Adipocyte (in vitro differentiated cells): ENCODE measurements around the gene CDC27.
"Not testable (repeated sequence)": the region's sequence is repeated elsewhere in the genome, so short reads cannot be mapped to it uniquely, and the experiment has no call there.

Experiments used
- DNase-seq: peaks from one replicate; pipeline ENCODE4 v3.0.0-alpha.2; 2015; ENCODE audit warnings: low read depth
- H3K27me3 ChIP-seq: replicated peaks from 2 replicates; pipeline ENCODE4 v1.7.0; 2013; ENCODE audit warnings: mild to moderate bottlenecking, low read length, moderate library complexity; ENCODE audit not compliant: control insufficient read depth, insufficient read depth
- H3K36me3 ChIP-seq: 2 replicates; pipeline ENCODE4 v1.7.0; 2013; ENCODE audit warnings: low read length, mild to moderate bottlenecking, moderate library complexity; ENCODE audit not compliant: control insufficient read depth, insufficient read depth, severe bottlenecking
- H3K4me1 ChIP-seq: 2 replicates; pipeline ENCODE4 v1.7.0; 2013; ENCODE audit warnings: mild to moderate bottlenecking, low read length, moderate library complexity; ENCODE audit not compliant: control insufficient read depth, insufficient read depth
- H3K4me3 ChIP-seq: 2 replicates; pipeline ENCODE4 v1.7.0; 2013; ENCODE audit warnings: mild to moderate bottlenecking, low read length, moderate library complexity
- H3K9ac ChIP-seq: 2 replicates; pipeline ENCODE4 v1.7.0; 2013; ENCODE audit warnings: mild to moderate bottlenecking, low read length, moderate library complexity
- H3K9me3 ChIP-seq: 2 replicates; pipeline ENCODE4 v1.7.0; 2013; ENCODE audit warnings: mild to moderate bottlenecking, low read length, moderate library complexity; ENCODE audit not compliant: control insufficient read depth

Gene CDC27

DNA sequence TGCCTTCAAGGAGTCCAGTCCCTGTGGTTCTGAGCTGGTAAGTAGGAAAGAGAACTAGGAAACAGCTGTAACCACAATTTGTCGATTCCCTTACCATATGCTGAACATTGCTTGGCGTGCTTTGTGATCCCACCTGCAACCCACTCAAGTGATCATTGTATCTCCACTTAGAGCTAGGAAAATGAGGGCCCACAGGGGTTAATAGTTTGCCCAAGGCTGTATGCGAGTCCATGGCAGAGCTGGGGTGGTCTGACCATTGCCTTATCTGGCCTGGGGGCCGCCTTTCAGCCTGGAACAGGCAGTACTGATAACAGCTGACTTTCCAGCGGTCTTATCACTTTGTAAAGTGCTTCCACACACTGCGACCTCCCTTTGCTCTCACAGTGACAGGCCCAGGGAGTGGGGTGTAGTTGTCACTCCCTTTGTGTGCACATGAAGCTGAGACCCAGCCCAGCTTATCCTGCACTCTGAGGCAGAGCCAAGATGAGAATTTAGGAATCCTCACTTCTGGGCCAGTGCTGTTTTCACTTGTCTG lies 29.9 kb upstream of the CDC27 start:
- DNase-seq, result no peak
- Histone ChIP-seq H3K4me3 (no peak overlapping the region), H3K9ac (no peak overlapping the region), H3K4me1 (no peaks in the 10 kb centered on the region), H3K27me3 (peaks cover 10% of the 10 kb centered on the region), H3K9me3 (no peaks in the 10 kb centered on the region), H3K36me3 (no peaks in the 10 kb centered on the region)

DNA sequence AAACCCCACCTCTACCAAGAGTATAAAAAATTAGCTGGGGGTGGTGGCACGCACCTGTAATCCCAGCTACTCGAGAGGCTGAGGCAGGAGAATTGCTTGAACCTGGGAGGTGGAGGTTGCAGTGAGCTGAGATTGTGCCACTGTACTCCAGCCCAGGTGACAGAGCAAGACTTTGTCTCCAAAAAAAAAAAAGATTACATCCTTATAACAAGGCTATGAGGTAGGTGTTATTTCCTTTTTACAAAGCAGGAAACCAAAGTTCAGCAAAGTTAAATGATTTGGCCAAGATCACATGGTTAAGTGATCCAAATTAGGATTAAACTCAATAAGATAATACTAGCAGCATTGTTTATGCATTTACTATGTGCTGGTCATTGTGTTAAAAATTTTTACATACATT lies 28.2 kb upstream of the CDC27 start:
- not testable (repeated sequence) for H3K9me3 ChIP-seq, H3K4me3 ChIP-seq, DNase-seq, H3K4me1 ChIP-seq, H3K9ac ChIP-seq, H3K36me3 ChIP-seq
- peaks cover 10% of the 10 kb centered on the region for H3K27me3 ChIP-seq

DNA sequence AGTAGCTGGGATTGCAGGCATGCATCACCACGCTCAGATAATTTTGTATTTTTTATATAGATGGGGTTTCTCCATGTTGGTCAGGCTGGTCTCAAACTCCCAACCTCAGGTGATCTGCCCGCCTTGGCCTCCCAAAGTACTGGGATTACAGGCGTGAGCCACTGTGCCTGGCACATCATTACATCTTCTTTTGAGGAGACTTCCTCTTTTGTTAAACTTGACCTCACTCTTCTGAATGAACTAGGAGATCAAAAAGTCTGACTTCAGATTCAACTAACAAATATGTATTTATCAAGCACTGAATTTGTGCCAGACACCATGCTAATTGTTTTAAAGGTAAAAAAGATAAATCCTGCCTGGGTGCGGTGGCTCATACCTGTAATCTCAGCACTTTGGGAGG lies 27.7 kb upstream of the CDC27 start:
- not testable (repeated sequence) for H3K36me3 ChIP-seq, H3K4me3 ChIP-seq, DNase-seq, H3K9ac ChIP-seq, H3K4me1 ChIP-seq, H3K9me3 ChIP-seq
- H3K27me3 ChIP-seq, result peaks cover 10% of the 10 kb centered on the region

DNA sequence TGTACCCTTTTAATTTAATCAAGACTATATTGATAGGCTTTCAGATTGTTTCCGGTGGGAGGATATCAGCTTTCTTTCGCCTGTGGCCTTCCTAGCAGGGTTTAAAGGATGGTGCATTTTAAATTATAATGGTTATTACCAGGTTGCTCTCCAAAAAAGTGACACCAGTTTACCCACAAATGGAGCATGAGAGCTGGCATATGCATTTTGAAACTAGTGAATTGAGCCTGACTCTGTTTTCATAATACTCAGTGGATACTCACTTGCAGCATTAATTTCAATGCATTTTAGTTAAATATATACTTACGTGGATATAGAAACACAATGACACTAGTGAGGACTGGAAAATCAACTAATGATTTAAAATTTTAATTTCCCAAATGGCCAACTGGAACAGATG lies 25.8 kb upstream of the CDC27 start:
- no peaks in the 10 kb centered on the region for H3K9me3 ChIP-seq
- no peaks in the 10 kb centered on the region for H3K36me3 ChIP-seq
- no peaks in the 10 kb centered on the region for H3K4me1 ChIP-seq
- H3K27me3 ChIP-seq, result peaks cover under 1% of the 10 kb centered on the region
- H3K4me3 ChIP-seq, result no peak overlapping the region
- DNase-seq, result no peak
- H3K9ac ChIP-seq, result no peak overlapping the region

DNA sequence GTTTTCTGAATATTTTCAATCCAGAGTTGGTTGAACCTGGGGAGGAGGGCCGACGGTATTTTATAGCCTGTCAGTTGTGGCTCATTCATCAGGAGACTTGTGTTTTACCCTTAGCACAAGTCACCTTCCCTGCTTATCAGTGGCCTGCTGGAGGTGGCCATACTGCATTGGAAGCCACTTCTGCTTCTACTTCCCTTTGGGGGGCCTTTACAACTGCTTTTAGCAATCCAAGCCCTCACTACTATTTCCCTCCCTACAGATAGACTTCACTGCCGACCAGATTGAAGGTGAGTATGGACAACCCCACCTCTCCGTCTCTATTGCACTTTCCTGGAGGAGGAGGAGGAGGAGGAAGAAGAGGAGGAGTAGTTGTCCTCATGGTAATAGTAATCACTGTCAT lies 24.4 kb upstream of the CDC27 start:
- H3K9ac ChIP-seq, result no peak overlapping the region
- DNase-seq, result no peak
- no peak overlapping the region for H3K4me3 ChIP-seq
- H3K36me3 ChIP-seq, result no peaks in the 10 kb centered on the region
- no peaks in the 10 kb centered on the region for H3K27me3 ChIP-seq
- H3K4me1 ChIP-seq, result no peaks in the 10 kb centered on the region
- H3K9me3 ChIP-seq, result no peaks in the 10 kb centered on the region

DNA sequence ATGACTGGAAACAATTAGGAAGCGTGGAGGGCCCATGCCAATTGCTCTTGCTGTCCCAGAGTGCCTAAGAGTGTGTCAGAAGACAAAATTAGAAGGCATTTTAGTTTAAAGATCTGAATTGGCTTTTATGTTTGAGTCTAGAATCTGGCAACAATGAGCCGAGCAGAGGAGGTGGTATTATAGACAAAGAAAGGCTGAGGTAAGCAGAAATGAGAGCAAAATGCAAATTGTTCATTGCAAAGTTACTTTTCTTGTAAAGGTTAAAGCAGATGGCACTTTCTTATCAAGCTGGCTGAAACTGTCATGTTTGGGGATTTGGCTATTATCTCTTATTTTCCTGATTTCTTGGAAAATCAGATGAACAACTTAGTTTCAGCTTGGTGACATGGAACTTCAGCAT lies 23.4 kb upstream of the CDC27 start:
- Histone ChIP-seq H3K9me3 (no peaks in the 10 kb centered on the region), H3K9ac (no peak overlapping the region), H3K4me1 (no peaks in the 10 kb centered on the region), H3K27me3 (no peaks in the 10 kb centered on the region), H3K36me3 (no peaks in the 10 kb centered on the region), H3K4me3 (no peak overlapping the region)
- no peak for DNase-seq

DNA sequence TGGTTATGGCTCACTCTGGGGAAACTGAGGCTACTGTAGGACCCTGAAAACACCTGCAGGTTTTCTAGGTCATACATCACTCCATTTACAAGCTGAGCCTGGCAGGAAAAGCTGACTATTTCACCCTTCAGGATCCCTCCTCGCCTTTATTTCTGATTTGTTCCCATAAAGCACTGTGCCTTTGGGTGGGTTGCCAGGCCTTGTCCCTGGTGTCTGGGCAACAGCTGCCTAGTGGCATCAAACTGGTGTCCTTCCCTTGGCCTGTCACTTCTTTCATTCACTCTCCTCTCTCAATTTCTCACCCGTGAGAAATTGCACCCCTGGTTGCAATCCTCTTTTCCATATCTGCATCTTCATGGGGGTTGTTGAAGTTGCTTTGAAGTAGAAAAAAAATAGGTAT lies 21.7 kb upstream of the CDC27 start:
- no peak for DNase-seq
- Histone ChIP-seq H3K9ac (no peak overlapping the region), H3K27me3 (no peaks in the 10 kb centered on the region), H3K4me3 (no peak overlapping the region), H3K36me3 (no peaks in the 10 kb centered on the region), H3K9me3 (no peaks in the 10 kb centered on the region), H3K4me1 (peaks cover 3% of the 10 kb centered on the region)

DNA sequence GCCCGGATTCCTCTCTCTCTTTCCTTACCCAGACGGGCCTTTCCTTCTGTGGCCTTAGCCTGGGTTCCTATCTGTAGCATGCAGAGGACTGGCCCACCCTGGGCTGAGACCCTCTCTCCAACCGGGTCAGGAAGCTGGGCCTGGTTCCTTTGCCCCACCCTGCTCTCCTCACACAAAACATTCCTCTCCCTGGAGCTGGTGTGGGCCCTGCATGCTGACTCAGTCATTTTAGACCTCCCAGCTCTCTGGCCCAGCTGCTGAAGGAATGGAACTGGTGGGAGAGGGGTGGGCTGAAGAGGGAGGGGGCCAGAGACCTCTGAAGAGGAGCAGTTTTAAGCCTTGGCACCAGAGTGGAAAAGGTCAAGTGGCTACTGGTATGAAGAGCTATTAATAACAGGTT lies 21.0 kb upstream of the CDC27 start:
- Histone ChIP-seq H3K9me3 (no peaks in the 10 kb centered on the region), H3K27me3 (no peaks in the 10 kb centered on the region), H3K4me3 (no peak overlapping the region), H3K4me1 (peaks cover 9% of the 10 kb centered on the region), H3K9ac (no peak overlapping the region), H3K36me3 (no peaks in the 10 kb centered on the region)
- DNase-seq, result no peak

DNA sequence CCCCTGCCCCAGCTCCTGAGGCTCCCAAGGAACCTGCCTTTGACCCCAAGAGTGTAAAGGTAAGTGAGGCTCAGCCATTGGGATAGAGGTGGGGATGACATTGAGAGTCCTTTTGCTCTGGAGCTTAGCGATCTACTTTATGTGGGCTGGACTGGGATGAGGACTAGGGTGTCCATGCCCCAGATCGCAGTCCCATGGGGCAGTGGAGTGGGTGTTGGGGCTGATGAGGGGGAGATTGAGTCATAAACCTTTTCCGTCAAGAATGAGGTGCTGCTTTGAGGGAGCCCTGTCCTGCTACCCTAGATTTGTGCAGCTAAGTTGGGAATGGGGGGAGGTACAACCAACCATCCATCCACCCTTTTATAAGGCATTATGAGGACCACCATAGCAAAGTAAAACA lies 20.4 kb upstream of the CDC27 start:
- Histone ChIP-seq H3K4me1 (peaks cover 15% of the 10 kb centered on the region), H3K4me3 (no peak overlapping the region), H3K9me3 (no peaks in the 10 kb centered on the region), H3K9ac (no peak overlapping the region), H3K27me3 (no peaks in the 10 kb centered on the region), H3K36me3 (no peaks in the 10 kb centered on the region)
- DNase-seq, result no peak

DNA sequence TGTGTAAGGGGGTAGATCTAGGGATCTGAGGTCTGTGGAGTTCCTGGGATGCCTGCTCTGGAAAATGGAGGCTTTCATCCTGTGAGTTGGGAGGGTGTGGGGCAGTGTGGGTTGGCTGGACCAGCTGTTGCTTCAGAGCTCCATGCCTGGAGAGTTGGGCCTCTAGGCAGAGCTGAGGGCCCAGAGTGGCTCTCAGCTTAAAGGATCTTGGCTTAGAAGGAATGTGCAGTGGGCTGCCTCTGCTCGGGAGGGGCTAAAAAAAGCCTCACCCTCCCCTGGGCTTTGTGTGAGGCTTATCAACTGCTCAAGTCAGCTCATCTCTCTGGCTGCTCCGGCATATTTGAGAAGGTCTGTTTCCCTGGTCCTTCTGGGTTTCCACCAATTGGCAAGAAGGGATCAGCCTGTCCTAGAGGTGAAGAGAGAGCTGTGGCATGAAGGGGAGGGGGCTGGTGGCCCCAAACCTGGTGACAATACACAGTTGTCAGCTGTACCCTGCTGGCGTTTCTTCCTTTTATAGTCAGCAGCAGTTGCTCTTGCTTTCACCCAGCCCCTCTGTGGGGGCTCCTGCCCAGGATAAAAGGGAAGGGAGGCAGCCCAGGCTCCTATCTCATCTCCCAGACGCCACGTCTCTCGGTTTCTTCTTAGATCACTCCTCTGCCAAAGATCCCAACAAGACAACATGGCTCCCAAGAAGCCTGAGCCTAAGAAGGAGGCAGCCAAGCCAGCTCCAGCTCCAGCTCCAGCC lies 19.8 kb upstream of the CDC27 start, which contains the start of gene MYL4:
Gene MYL4 (plus strand): TSS at position 605 of the 745 bp plus-strand sequence. CDS start 75 bp downstream, at position 680.
- no peaks in the 10 kb centered on the region for H3K27me3 ChIP-seq
- DNase-seq, result no peak
- no peak within 1 kb of the TSS for H3K9ac ChIP-seq
- H3K36me3 ChIP-seq, result no peaks in the 10 kb centered on the region
- H3K9me3 ChIP-seq, result no peaks in the 10 kb centered on the region
- H3K4me1 ChIP-seq, result peaks cover 21% of the 10 kb centered on the region
- H3K4me3 ChIP-seq, result no peak within 1 kb of the TSS

DNA sequence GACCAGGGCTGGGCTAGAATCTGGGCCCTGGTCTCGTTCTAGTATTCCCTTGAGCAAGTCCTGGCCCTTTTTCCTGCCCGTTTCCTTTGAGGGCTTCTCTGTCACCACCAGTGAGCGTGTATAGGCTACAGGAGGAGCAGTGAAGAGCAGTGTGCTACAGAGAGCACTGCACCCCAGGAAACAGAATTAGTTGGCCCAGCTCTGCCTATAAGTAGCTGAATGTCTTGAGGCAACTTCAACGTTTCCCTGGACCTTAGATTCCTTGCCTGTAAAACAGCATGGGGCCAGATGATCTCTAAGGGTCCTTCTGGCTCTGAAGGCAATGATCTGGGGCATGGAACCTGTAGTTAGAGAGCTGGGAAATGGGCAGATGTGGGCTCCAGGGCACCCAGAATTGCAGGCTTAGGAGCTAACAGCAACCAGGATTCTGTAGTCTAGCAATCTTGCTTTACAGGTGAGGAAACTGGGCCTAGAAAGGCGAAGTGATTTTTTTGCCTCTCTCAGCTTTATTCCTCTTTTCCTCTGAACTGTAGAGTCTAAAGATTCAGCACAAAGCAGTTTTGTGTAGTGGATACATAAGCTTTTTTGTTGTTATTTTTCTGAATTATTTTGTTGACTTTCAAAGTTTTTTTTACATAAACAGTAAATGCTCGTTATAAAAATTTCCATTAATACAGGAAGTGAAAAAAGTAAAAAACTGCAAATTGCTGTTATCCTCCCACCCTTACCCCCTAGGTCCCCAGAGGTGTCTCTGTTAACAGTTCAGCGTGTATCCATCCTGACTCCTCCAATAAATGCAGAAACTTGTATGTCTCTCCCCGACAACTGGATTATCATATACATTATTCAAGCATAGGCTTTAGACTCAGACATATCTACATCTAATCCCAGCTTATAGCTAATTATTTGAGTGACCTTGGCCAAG lies 18.3 kb upstream of the CDC27 start:
- no peak for DNase-seq
- no peak overlapping the region for H3K9ac ChIP-seq
- H3K4me3 ChIP-seq, result no peak overlapping the region

More for the DNA sequence above, 18.3 kb upstream of the CDC27 start:
- no peaks in the 10 kb centered on the region for H3K36me3 ChIP-seq
- peaks cover 25% of the 10 kb centered on the region for H3K4me1 ChIP-seq
- H3K27me3 ChIP-seq, result no peaks in the 10 kb centered on the region
- H3K9me3 ChIP-seq, result no peaks in the 10 kb centered on the region
